Mesodermal cell (in vitro differentiated cells): ENCODE results near the gene SORCS2.

Source experiments
- H3K27ac ChIP-seq: 2 replicates; pipeline ENCODE4 v1.7.0; 2013; ENCODE audit warnings: mild to moderate bottlenecking, low read depth, low read length, moderate library complexity; ENCODE audit not compliant: severe bottlenecking
- H3K36me3 ChIP-seq: 2 replicates; pipeline ENCODE4 v1.7.1; 2013; ENCODE audit warnings: mild to moderate bottlenecking, low read length, moderate library complexity; ENCODE audit not compliant: control insufficient read depth, insufficient read depth
- H3K4me1 ChIP-seq: one replicate; pipeline ENCODE4 v1.7.1; 2013; ENCODE audit warnings: mild to moderate bottlenecking, low read length; ENCODE audit not compliant: insufficient read depth, control insufficient read depth, poor library complexity, severe bottlenecking
- H3K4me3 ChIP-seq: 2 replicates; pipeline ENCODE4 v1.7.0; 2013; ENCODE audit warnings: low read length, control low read depth, mild to moderate bottlenecking; ENCODE audit not compliant: insufficient read depth, poor library complexity, severe bottlenecking; ENCODE audit errors: extremely low read depth
- H3K9me3 ChIP-seq: 2 replicates; pipeline ENCODE4 v1.7.1; 2013; ENCODE audit warnings: mild to moderate bottlenecking, low read length, moderate library complexity; ENCODE audit not compliant: control insufficient read depth
- WGBS, 2 experiments: methylation state at CpG; one replicate each; pipeline ENCODE4 v1.1.5; 2013; ENCODE audit warnings: missing lambda C conversion rate in 2 of 2; ENCODE audit not compliant: insufficient coverage in 2 of 2; 5-methylcytosine and 5-hydroxymethylcytosine counted together

Gene SORCS2

DNA sequence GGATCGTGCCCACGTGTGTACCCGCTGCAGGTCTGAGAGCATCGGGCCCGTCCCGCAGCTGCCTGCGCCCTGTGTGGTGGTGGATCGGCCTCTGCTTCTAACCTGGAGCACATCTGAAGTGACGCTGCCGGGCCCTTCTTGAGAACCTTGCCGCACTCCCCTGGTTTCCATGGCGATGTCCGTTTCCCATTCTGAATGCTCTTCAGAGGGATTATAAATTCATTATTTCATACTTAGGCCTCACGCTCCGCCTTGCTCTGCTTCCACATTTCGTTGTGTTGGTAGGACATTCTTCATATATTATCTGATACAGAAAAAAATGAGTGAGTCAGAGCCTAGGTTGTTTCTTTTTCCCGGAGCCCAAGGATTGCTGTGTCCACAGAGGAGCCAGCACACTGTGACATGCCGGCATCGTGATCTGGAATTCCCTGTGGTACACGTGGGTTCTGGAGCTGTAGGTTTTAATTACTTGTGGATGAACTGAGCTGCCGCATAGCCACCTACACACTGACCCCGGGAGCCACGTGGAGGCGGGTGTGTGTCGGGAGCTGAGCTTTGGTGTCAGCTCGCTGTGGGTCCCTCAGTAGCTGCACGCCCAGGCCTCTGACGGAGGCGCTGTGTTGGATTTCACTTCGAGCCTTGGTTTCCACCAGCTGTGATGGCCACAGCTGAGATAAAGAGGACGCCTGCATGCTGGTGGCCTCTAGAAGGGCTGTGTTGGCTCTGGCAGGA is 179.0 kb downstream of the SORCS2 start:
- H3K4me1 ChIP-seq = no peaks in the 10 kb centered on the region
- no peak overlapping the region for H3K4me3 ChIP-seq
- WGBS, 2 experiments = 93% methylated on average over 22 to 26 of the region's 31 CpGs
- no peak overlapping the region for H3K27ac ChIP-seq
- no peaks in the 10 kb centered on the region for H3K9me3 ChIP-seq
- H3K36me3 ChIP-seq = no peaks in the 10 kb centered on the region

DNA sequence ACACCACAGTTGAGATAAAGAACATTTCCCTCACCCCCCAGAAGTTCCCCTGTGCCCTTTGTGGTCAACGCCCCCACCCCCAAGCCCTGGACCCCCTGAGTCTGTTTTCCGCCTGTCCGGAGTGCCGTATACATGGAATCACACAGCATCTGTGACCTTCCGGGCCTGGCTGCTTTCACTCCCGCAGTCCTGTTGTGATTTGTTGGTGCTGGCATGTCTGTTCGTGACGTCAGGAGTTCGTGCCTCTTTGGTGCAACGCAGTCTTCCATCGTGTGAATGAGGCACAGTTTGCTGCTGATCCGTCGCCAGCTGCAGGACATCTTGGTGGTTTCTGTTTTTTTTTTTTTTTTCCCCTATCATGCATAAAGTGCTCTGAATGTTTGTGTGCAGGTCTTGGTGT is 180.3 kb downstream of the SORCS2 start:
- Histone ChIP-seq H3K9me3 (no peaks in the 10 kb centered on the region), H3K4me3 (no peak overlapping the region), H3K27ac (no peak overlapping the region), H3K36me3 (no peaks in the 10 kb centered on the region), H3K4me1 (no peaks in the 10 kb centered on the region)
- WGBS, 2 experiments = 85 to 97% methylated on average over 7 to 10 of the region's 13 CpGs

- Histone ChIP-seq H3K4me3 (no peak overlapping the region), H3K27ac (no peak overlapping the region), H3K4me1 (no peaks in the 10 kb centered on the region), H3K36me3 (no peaks in the 10 kb centered on the region), H3K9me3 (no peaks in the 10 kb centered on the region)
- WGBS, 2 experiments = 85 to 94% methylated on average over 8 to 10 of the region's 10 CpGs
Measured at GRCh38 chr4:7374571-7374970, 182.2 kb downstream of the SORCS2 start.

DNA sequence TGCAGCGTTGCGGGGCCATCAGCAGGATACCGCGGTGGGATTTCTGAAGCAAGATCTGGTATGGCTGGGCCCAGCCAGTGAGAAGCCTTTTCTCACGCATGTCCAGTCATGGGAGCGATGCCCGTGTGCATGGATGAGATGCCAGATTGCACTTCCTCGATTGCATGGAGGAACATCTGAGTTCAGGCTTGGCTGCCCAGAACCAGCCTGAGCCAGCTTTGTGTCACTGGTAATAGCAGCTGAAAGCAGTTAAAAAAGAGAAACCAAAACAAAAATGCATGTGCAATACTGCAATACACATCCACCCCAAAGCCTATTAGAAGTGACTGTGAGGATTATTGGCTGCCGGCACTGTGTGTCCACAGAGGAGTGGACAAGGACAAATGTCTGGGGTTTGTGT is 183.1 kb downstream of the SORCS2 start:
- Histone ChIP-seq H3K36me3 (no peaks in the 10 kb centered on the region), H3K4me3 (no peak overlapping the region), H3K9me3 (no peaks in the 10 kb centered on the region), H3K4me1 (no peaks in the 10 kb centered on the region), H3K27ac (no peak overlapping the region)
- 85 to 87% methylated on average over 9 of the region's 9 CpGs for WGBS, 2 experiments

DNA sequence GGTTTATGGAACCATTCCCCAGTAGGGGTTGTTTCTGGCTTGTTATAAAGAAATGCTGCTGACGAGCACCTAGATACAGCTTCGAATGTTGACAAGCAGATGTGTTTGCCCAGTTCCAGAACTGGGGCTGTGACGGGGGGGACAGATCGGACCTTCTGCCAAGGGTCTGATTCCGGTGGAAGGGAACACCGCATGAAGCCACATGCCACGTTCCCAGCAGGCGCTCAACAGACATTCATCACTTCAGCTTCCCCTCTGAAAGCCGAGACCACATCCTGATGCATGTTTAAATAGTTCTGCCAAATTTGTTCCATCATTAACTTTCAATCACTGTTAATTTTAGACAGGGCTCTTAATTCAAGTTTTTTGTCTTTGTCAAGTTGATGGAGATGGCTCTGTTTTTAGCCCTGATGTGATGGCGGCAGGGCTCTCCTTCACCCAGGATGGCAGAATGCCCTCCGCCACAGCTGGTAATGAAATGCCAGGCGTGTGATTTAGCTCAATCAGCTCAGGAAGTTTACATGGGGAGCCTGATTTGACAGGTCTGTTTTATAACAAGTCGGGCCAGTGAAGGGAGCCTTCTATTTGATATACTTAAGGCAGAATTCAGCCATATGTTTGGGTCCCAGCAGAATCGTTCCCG is 185.0 kb downstream of the SORCS2 start:
- Histone ChIP-seq H3K36me3 (no peaks in the 10 kb centered on the region), H3K4me1 (no peaks in the 10 kb centered on the region), H3K4me3 (no peak overlapping the region), H3K27ac (no peak overlapping the region), H3K9me3 (no peaks in the 10 kb centered on the region)
- WGBS, 2 experiments = 77 to 78% methylated on average over 13 of the region's 15 CpGs

DNA sequence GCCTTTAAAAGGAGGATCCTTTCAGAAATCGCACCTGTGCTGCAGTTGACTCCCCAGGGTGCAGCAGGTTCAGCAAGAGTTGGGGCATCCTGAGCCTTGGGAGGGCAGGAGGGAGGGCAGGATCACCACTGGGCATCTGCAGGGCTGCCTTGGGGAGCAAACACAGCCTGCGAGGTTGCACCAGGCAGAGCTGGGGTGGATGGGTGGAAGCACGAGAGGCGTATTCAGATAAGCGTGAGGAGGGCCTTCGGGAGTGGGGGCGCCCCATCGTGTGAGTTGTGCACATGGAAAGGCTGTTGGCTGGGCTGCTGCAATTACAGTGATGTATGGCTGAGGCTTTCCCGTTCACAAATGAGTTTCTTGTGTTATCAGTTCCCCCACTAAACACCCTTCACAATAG is 186.8 kb downstream of the SORCS2 start:
- Histone ChIP-seq H3K4me1 (no peaks in the 10 kb centered on the region), H3K27ac (no peak overlapping the region), H3K9me3 (no peaks in the 10 kb centered on the region), H3K36me3 (no peaks in the 10 kb centered on the region), H3K4me3 (no peak overlapping the region)
- WGBS, 2 experiments = 93 to 94% methylated on average over 5 to 8 of the region's 9 CpGs

GRCh38 chr4:7379719-7380118 is 187.4 kb downstream of the SORCS2 start:
- H3K9me3 ChIP-seq = no peaks in the 10 kb centered on the region
- WGBS, 2 experiments = 90 to 91% methylated on average over 6 of the region's 6 CpGs
- no peak overlapping the region for H3K27ac ChIP-seq

DNA sequence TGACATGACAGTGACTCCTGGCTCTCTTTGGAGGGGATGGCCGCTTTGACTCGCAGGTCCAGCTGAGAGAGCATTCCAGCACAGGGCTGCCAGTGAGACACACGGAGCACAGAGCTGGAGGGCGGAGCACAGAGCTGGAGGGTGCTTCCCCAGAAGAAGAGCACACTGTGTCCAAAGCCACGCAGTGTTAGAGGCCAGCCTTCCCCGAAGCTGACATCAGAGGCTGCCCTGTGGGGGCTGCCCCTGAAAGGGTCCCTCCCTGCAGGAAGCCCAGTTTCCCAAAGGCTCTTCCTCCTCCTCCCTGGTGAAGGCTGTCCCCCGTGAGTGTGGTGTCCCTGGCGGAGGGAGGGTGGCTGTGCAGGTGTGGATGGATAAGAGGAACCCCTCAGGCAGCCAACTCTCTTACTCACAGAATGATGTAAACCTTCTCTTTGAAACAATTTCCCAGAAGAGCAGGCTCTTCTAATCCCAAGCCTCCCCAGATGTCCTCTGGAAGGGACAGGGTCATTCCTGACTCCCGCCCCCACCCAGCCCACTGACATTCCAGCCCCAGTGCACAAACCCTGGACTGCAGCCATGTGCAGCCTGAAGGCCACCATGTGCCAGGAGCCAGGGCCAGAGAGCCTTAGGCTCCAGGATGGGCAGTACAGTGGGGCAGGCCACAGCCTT is 189.0 kb downstream of the SORCS2 start:
- 70 to 78% methylated on average over 6 to 7 of the region's 9 CpGs for WGBS, 2 experiments
- H3K27ac ChIP-seq = no peak overlapping the region
- H3K4me3 ChIP-seq = no peak overlapping the region
- H3K9me3 ChIP-seq = no peaks in the 10 kb centered on the region
- no peaks in the 10 kb centered on the region for H3K4me1 ChIP-seq
- H3K36me3 ChIP-seq = no peaks in the 10 kb centered on the region

More at GRCh38 chr4:7379719-7380118, 187.4 kb downstream of the SORCS2 start:
- H3K4me3 ChIP-seq = no peak overlapping the region
- no peaks in the 10 kb centered on the region for H3K36me3 ChIP-seq
- H3K4me1 ChIP-seq = no peaks in the 10 kb centered on the region

GRCh38 chr4:7381890-7382633 is 189.7 kb downstream of the SORCS2 start:
- no peaks in the 10 kb centered on the region for H3K9me3 ChIP-seq
- no peaks in the 10 kb centered on the region for H3K36me3 ChIP-seq
- no peak overlapping the region for H3K4me3 ChIP-seq
- H3K27ac ChIP-seq = no peak overlapping the region
- 76 to 88% methylated on average over 8 to 9 of the region's 9 CpGs for WGBS, 2 experiments
- H3K4me1 ChIP-seq = no peaks in the 10 kb centered on the region

- WGBS, 2 experiments = 63 to 90% methylated on average over 2 to 5 of the region's 8 CpGs
- Histone ChIP-seq H3K4me1 (no peaks in the 10 kb centered on the region), H3K36me3 (no peaks in the 10 kb centered on the region), H3K4me3 (no peak overlapping the region), H3K27ac (no peak overlapping the region), H3K9me3 (no peaks in the 10 kb centered on the region)
Measured at GRCh38 chr4:7382634-7383014, 190.3 kb downstream of the SORCS2 start.
